ENCODE data around the gene CATSPERE.
A peak's percentile ranks its signal among the peaks of the same experiment; 100 is the strongest.
"Not testable (repeated sequence)": the region's sequence is repeated elsewhere in the genome, so short reads cannot be mapped to it uniquely, and the experiment has no call there.

The CATSPERE gene

DNA sequence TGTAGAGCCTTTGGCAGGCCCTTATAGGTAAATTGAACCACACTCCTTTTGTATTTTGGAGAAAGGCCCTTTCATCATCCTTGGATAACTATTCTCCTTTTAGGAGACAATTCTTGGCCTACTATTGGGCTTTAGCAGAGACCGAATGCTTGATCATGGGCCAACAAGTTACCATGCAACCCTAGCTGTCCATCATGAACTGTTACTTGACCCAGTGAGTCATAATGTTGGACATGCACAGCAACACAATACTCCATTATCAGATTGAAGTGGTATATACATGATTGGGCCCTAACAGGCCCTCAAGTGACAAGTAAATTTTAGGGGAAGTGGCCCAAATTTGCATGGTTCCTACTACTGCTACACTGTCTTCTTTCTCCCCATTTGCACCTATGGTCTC, 84.4 kb downstream of the CATSPERE start:
- DNase-seq (ENCODE audit: low read depth), result no peak

DNA sequence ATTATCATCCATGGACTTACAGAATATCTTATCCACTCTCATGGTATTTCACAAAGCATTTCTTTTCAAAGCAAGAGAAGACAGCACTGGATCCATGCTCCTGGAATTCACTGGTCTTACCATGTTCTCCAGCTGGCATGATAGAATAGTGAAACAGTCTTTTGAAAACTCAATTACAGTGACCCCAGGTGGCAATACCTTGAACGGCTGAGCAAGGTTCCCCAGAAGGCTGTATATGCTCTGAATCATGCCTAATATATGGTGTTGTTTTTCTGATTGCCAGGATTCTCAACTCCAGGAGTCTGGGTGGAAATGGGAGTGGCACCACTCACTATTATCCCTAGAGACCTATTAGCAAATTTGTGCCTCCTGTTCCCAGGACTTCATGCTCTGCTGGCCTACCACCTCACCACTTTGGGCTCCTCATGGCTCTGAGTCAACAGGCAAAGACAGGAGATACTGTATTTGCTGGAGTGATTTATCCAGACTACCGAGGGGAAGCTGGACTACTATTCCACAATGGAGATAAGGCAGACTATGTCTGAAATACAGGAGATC, 87.6 kb downstream of the CATSPERE start:
- DNase-seq (ENCODE audit: low read depth), result no peak

DNA sequence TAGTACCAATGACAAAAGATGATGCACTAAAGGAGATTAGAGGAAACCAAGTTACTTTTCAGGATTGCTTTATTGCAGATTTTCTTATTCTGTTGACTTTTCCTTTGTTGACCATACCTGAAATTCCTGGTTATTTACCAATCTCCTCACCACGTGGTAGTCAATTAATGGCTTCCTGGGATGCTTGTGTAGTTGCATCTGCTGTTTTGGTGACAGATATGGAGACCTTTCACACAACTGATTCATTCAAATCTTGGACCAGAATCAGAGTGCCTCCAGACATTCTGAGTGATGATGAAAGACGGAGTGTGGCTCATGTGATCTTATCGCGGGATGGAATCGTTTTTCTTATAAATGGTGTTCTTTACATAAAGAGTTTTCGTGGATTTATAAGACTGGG, 91.3 kb downstream of the CATSPERE start:
- peak; percentile 24 for DNase-seq (ENCODE audit: low read depth)

DNA sequence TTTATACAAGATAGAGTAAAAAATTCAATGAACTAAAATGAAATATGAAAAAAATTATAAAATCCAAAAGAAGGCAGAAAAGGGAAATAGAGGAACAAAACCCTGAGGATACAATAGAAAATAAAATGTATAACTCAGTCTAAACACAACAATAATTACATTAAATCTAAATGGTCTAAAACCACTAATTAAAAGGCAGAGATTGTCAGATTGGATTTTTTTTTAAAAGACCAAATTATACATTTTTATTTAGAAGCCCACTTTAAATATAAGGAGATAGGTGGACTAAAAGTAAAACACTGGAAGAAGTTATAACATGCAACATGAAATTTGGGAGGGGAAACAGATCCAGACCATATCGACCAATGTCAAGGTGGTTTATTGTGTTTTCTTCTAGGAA, 95.2 kb downstream of the CATSPERE start:
- DNase-seq (ENCODE audit: low read depth), result no peak

DNA sequence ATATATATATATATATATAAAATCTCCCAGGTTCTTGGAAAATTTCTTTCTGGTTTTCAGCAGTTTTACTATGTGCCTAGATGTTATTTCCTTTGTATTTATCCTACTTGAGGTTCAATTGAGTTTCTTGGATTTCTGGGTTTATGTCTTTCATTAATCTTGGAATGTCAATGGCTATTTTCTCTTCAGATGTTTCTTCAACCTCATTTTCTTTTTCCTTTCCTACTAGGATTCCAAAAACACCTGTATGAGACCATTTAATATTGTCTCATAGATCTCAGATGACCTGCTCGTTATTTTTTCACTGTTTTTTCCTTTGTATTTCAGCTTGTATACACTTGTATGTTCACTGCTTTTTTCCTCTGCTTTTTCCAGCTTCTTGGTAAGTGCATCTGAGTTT, 96.5 kb downstream of the CATSPERE start:
- DNase-seq (ENCODE audit: low read depth), result no peak

DNA sequence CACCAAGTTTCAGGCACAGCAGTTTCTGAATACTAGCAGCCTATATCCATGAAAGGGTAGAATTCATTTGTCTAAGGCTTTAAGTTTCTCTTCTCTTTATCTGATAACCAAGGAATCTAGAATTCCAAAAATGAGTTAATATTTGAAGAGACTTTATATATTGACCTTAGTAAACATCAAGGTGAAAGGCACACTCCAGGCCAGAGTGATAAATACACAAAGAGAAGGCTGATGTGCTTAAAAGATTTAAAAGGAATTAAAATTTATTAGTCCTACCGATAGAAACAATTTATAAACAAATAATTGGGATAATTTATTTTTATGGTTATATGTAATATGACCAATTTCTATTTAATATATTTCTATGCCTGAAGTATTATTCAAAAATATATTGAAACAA, 98.5 kb downstream of the CATSPERE start:
- DNase-seq (ENCODE audit: low read depth), result no peak

DNA sequence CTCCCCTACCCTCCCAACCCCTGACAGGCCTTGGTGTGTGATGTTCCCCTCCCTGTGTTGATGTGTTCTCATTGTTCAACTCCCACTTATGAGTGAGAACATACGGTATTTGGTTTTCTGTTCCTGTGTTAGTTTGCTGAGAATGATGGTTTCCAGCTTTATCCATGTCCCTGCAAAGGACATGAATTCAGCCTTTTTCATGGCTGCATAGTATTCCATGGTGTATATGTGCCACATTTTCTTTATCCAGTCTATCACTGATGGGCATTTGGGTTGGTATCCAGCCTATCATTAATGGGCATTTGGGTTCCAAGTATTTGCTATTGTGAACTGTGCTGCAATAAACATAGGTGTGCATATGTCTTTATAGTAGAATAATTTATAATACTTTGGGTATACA, 101.8 kb downstream of the CATSPERE start:
- DNase-seq (ENCODE audit: low read depth), result not testable (repeated sequence)

DNA sequence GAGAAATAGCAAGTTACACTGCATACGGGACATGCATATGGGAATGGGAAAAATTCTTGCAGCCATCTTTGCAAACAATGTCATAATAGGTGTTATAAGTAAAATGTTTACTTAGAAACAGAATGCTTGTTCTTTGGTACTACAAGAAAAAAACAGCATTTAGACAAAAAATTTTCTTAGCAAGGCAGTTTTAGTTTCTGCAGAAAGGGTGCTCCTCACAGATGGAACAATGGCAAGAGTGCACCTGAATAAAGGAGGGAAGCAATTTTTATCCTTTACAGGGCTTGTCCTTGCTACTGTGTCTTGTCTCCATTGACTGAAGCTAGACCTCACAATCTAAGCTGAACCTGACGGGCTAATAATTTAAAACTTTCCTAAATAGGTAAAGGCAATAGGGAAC, 112.7 kb downstream of the CATSPERE start:
- DNase-seq (ENCODE audit: low read depth), result no peak

DNA sequence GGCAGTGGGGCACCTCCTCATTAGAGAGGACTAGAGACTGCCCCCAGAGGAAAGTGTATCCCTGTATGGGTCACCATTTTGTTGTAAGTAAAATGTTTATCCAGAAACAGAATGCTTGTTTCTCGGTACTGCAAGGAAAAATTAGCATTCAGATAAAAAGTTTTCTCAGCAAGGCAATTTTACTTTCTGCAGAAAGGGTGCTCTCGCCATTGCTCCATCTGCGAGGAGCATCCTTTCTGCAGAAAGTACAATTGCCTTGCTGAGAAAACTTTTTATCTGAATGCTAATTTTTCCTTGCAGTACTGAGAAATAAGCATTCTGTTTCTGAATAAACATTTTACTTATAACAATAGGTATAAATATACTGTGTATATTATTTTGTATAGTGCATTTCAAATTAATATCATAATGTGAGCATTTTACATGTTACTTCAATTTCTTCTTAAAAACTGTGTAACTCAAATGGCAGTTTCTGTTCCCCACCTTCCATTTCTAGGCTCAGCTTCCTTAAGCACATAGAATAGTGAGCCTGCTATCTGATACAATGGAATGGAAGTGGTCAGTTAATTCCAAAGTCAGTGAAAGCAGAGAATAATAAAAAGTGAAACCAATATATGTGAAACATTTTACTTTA, 115.3 kb downstream of the CATSPERE start:
- no peak for DNase-seq (ENCODE audit: low read depth)

DNA sequence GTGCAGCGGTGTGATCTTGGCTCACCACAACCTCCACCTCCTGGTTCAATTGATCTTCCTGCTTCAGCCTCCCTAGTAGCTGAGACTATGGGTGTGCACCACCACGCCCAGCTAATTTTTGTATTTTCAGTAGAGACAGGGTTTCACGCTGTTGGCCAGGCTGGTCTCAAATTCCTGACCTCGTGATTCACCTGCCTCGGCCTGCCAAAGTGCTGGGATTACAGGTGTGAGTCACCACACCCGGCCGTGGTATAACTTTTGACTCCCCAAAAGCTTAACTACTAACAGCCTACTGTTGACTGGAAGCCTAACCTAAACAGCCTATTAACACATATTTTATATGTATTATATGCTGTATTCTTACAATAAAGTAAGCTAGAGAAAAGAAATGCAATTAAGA, 117.1 kb downstream of the CATSPERE start:
- not testable (repeated sequence) for DNase-seq (ENCODE audit: low read depth)

DNA sequence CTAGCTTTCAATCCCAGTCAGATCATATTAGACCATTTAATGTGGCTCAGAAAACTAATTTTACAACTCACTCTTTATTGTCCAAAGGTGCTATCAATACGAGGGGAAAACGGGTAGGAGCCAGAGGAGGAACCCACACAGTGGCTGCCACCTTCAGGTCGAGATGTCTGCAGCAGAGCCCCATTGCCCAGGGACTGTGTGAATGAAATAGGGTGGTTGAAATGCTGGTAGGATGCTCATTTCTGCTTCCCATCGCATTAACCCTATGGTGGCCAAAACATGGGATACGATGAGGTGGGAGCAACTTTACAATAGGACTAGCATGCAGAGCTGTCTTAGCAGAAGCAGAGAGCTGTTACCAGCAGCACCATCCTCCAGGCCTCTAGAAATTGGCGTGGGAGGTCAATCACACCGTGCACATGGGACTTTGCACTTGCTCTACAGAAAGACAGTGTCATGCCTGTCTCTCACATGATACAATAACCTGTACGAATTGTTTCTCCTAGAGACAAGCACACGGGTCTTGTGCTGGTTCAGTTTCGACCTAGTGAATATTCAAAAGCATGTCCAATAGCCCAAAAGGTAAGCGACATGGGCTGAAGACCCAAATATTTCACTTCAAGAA, 122.4 kb downstream of the CATSPERE start:
- no peak for DNase-seq (ENCODE audit: low read depth)

DNA sequence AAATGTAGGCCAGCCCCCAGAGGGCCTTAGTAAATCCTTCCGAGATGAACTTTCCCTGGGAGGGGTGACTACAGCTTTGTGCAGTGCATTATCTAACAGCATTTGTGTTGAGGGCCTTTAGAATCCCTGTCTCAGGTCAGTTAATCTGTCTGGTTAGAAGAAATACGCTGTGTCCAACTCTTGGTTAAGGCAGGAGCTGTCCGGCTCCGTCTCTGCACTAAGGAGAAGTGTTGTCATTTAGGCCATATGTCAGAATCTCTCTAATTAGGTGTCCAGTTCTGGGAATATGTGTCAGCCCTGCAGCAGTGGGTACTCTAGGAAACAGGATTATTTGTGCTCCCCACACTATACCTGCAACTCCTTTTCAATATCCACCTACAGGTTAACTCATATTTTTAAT, 124.8 kb downstream of the CATSPERE start:
- DNase-seq (ENCODE audit: low read depth), result no peak

DNA sequence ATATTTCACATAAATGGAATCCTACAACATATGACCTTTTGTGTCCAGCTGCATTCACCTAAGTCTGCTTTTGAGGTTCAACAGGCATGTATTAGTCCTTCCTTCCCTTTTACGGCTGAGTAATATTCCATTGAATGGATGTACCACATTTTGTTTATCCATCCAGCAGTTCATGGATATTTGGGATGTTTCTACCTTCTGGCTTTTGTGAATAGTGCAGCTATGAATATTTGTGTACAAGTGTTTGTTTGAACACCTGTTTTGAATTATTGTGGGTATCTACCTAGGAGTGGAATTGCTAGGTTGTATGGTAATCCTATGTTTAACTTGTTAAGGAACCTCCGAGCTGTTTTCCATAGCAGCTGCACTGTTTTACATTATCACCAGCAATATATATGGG, 129.6 kb downstream of the CATSPERE start:
- no peak for DNase-seq (ENCODE audit: low read depth)

DNA sequence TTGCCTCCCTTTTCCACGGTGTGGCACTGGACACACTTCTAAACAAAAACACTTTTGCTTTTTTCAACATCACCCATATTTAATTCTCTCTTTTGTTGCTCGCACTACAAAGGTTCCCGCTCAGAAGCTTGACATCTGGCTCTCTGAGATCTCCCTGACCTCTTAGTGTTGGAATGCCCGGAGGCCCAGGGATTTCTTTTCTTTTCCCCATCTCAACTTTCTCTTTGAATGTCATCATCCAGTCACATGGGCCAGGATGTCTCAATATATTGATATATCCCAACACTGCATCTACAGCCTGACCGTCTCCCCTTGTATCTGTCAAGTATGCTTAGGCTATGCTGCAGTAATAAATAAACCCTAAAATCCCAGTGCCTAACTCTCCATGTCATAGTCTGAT, 137.5 kb downstream of the CATSPERE start:
- no peak for DNase-seq (ENCODE audit: low read depth)

DNA sequence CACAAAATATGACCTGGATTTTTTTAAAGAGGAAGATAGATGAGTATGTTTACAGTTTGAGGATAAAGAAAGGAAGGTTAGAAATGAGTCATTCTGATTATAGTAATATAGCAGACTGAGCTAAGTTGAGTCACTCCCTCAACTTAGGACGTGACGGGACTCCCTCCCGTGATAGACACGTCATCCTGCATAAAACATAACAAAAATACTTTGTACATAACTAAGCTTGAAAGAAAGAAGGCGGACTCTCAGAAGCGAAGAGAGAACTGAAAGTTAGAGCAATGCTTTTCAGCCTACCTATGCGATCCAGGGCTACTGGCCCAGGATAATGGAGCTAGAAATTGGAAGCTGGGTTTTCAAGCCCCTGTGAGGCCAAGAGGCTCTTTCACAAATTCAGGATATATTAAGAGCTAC, 138.9 kb downstream of the CATSPERE start:
- peak; percentile 78 for DNase-seq (ENCODE audit: low read depth)

DNA sequence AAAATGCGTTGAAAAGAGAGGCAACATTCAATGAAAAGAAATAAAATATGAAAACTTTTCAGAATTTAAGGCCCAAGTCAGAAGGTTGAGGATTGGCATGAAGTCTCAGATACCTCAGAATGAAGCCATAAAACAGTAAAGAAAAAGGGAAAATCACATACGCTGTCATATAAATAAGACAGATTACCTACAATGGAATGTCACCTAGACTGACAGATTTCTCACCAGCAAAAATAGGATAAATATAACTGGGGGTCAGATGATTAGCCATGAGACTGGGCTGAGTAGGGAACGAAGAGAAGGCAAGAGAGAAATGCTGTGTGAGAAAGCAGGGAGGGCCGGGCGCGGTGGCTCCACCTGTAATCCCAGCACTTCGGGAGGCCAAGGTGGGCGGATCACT, 140.3 kb downstream of the CATSPERE start:
- no peak for DNase-seq (ENCODE audit: low read depth)

DNA sequence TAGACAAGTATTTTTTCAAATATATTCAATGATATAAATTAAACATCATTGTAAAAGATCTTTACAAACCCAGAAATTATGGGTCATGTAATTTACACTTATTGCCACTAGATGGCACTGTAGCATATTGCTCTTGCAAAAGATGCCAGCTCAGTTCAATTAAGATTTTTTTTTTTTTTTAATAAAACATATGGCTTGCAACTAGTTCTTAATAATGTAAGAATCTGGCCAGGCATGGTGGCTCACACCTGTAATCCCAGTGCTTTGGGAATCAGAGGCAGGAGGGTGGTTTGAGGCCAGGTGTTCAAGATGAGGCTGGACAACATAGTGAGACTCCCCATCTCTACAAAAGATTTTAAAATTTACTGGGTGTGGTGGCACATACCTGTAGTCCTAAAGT, 142.4 kb downstream of the CATSPERE start:
- no peak for DNase-seq (ENCODE audit: low read depth)

DNA sequence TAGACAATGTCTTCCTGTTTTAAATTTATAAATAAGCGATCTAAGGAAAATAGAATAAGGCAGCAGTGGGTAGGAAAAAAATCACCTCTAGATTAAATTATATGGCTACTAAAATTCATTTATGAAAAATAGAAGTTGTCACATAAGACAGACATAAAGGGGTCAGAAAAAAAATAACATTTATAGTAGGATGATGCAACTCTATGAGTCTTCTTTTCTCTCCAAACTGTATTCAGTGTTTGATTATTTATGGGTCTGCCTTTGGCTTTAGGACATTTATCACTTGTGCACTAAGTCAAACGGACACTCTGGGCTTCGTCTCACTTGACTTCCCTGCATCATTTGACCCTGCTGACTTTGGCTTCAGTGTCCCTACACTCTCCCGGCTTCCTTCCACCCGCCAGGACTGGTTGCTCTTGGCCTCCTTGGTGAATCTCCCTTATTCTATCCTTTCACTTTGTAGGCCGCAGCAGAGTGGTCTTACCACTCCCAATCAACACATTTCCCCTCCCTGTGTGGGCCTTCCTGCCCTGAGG, 144.8 kb downstream of the CATSPERE start:
- no peak for DNase-seq (ENCODE audit: low read depth)

DNA sequence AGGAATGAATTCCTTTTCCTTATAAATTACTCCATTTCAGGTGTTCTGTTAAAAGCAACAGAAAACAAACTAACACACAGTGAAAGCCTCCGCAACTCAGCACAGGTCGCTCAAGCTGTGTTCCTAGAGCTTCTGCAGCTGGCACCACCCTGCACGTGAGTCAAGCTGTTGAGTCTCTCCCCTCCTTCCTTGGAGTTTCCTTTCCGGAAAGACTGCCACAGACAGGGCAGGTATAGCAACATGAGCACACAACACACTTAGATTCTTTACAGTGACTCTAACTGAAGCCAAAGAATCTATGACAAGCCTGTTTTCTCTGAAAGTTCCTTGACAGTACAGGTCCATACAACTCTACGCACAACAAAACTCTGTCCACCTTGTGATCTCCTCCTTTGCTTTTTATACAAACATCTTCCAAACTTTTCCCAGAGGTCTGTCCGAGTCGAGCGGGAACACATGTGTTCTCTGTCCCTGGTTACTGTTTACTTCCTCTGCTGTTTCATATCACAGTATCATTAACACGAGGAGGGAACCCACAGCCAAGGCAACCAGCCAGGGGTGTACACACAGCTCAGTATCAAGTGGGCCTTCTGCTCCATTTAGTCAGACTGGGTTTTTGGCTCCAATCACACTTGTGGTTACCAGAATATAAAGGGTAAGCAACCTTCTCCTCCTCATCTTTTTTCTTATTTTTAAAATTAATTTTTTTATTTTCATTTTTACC, 153.2 kb downstream of the CATSPERE start:
- no peak for DNase-seq (ENCODE audit: low read depth)

DNA sequence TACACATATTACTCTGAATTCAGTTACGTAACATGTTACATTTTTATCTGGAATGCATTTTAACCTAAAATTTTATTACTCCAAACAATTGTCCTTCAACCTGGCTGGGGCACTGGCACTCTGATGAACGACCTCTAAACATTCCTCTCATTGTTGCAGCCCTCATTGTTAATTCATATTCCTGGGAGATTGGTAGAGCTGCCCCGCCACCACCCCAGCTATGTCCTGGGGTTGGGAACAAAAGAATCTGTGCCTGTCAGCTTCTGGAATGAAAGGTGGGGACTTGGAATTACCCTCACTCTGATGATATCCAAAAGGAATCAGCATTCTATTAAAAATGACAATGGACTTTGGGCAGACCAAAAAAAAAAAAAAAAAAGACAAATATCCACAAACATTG, 153.8 kb downstream of the CATSPERE start:
- no peak for DNase-seq (ENCODE audit: low read depth)

DNA sequence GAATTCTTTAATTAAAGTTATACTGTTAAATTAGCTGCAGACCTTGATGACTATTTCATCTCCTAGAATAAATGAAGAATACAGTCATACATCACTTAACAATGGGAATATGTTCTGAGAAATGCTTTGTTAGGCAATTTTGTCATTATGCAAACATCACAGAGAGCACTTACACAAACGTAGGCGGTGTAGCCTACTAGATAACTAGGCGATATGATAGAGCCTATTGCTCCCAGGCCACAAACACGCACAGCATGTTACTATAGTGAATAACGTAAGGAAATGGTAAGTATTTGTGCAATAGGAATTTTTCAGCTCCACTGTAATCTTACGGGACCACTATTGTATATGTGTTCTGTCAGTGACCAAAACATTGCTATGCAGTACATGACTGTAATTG, 154.2 kb downstream of the CATSPERE start:
- no peak for DNase-seq (ENCODE audit: low read depth)

DNA sequence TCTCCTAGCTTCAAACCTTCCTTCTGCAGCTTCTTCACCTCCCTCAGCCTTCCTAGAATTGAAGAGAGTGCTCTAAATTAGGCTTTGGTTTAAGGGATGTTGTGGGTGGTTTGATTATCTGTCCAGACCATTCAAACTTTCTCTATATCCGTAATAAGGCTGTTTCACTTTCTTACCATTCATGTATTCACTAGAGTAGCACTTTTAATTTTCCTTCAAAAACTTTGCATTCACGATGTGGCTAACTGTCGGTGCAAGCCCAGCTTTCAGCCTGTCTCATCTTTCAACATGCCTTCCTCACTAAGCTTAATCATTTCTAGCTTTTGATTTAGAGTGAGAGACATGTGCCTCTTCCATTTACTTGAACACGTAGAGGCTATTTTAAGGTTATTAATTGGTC, 165.6 kb downstream of the CATSPERE start:
- DNase-seq (ENCODE audit: low read depth), result no peak

DNA sequence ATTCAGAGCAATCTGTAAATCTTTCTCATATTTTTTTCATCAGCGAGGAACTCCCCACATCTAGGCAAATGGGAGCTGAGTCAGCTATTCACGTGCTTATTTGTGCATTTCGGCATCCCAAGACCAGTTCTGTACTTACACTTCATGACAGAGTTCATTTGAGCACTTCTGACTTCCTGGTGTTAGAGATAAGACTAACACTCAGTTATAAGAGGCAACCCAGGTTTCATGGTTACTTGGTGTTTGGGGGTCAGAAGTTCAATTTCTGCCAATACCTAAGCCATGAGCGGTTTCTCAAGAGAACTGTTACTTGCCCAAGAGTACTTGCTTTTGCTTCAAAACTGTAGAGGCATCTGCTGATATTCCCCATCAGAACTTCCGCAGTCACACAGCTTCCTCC, 167.7 kb downstream of the CATSPERE start:
- DNase-seq (ENCODE audit: low read depth), result no peak

Data from GM04503 (cell line).